Natural killer cell (primary cell): ENCODE results near the gene ATP10A. TPM values are rescaled to one million over a fixed set of nuclear protein-coding genes. Genes with fewer than 3 reads are reported as not detected.

Source experiments
- ATAC-seq, 3 donors: fragments of 150-1000 bp in 2 of 3; fragments of 200-7000 bp in 1 of 3; cut with Tn5 transposase; 1 replicate in 1 of 3; 2 replicates in 2 of 3; pipeline ENCODE4 v1.10.0; 2021; ENCODE audit warnings: mild to moderate bottlenecking in 2 of 3, moderate library complexity in 2 of 3
- DNase-seq, 2 donors: peaks; one replicate each; pipeline versions ENCODE4 v3.0.0 to v3.0.0-alpha.2; 2013 to 2021; ENCODE audit warnings: mixed read lengths in 1 of 2
- H3K27ac ChIP-seq: one replicate; pipeline ENCODE4 v1.5.1; 2013; ENCODE audit warnings: mild to moderate bottlenecking, low read length
- H3K27me3 ChIP-seq: one replicate; pipeline ENCODE4 v1.6.1; 2013; ENCODE audit warnings: low read length; ENCODE audit not compliant: control insufficient read depth, insufficient read depth
- H3K36me3 ChIP-seq: one replicate; pipeline ENCODE4 v1.6.1; 2013; ENCODE audit warnings: low read length; ENCODE audit not compliant: control insufficient read depth, insufficient read depth
- H3K4me1 ChIP-seq: one replicate; pipeline ENCODE4 v1.6.1; 2013; ENCODE audit warnings: low read length; ENCODE audit not compliant: control insufficient read depth, insufficient read depth
- H3K4me3 ChIP-seq: one replicate; pipeline ENCODE4 v1.5.1; 2013; ENCODE audit warnings: low read length
- H3K9me3 ChIP-seq: one replicate; pipeline ENCODE4 v1.6.1; 2013; ENCODE audit warnings: low read length; ENCODE audit not compliant: control insufficient read depth, insufficient read depth
- H3K27ac Mint-ChIP-seq, 2 donors: one replicate each; pipeline ENCODE4 v1.8.0; 2022; ENCODE audit warnings: mild to moderate bottlenecking in 2 of 2, mixed read lengths in 2 of 2, moderate library complexity in 1 of 2
- H3K27me3 Mint-ChIP-seq, 2 donors: one replicate each; pipeline ENCODE4 v1.8.0; 2022; ENCODE audit warnings: low read depth in 2 of 2, mixed read lengths in 2 of 2
- H3K36me3 Mint-ChIP-seq: one replicate; pipeline ENCODE4 v1.8.0; 2022; ENCODE audit warnings: mixed read lengths
- H3K4me1 Mint-ChIP-seq, 2 donors: one replicate each; pipeline ENCODE4 v1.8.0; 2022; ENCODE audit warnings: mixed read lengths in 2 of 2
- H3K4me3 Mint-ChIP-seq: one replicate; pipeline ENCODE4 v1.8.0; 2022; ENCODE audit warnings: mild to moderate bottlenecking, moderate library complexity, mixed read lengths
- H3K9me3 Mint-ChIP-seq, 2 donors: one replicate each; pipeline ENCODE4 v1.8.0; 2022; ENCODE audit warnings: mixed read lengths in 2 of 2
- CTCF ChIP-seq: fragments of 200-600 bp; IDR thresholded peaks from one replicate; pipeline ENCODE4 v1.8.0; 2022; ENCODE audit warnings: antibody characterized with exemption
- WGBS: methylation state at CpG from one replicate; pipeline ENCODE4 v1.1.7; 2013; ENCODE audit warnings: missing lambda C conversion rate; ENCODE audit not compliant: insufficient coverage; 5-methylcytosine and 5-hydroxymethylcytosine counted together
- intact Hi-C: fragments of 100-400 bp; cut with micrococcal nuclease; formaldehyde crosslinking; loops from one replicate; pipeline ENCODE4 v1.14.2; 2022
- total RNA-seq, 4 donors: library from RNA; stranded (reverse); fragments of 120-200 nt in 1 of 4; gene quantifications; one replicate each; pipeline versions ENCODE4 v1.2.3 to v1.2.4, GENCODE V29; 2013 to 2022

Gene ATP10A
- total RNA-seq, 3 donors from 2014 or later (not counting 1 experiment from before 2014, with no cell fraction given) = 50.1 to 67.0 (median 51.2) TPM

GRCh38 chr15:25849157-25849921, 13.8 kb downstream of the ATP10A start:
- Mint-ChIP-seq H3K27me3 (no peaks in the 10 kb centered on the region), H3K4me3 (peak overlapping the region; percentile 97), H3K27ac (peak overlapping the region; percentile 93 to 96), H3K9me3 (no peaks in the 10 kb centered on the region), H3K36me3 (no peaks in the 10 kb centered on the region), H3K4me1 (peaks cover 81 to 83% of the 10 kb centered on the region in 2 donors)
- Histone ChIP-seq H3K27ac (peak overlapping the region; percentile 94), H3K4me3 (no peak overlapping the region), H3K36me3 (no peaks in the 10 kb centered on the region), H3K27me3 (no peaks in the 10 kb centered on the region), H3K9me3 (no peaks in the 10 kb centered on the region), H3K4me1 (peaks cover 65% of the 10 kb centered on the region)
- no peak for ATAC-seq
- peak in 1 of 2 donors; percentile 46 for DNase-seq
- 76% methylated on average over 11 of the region's 11 CpGs for WGBS
- no peak for TF ChIP-seq CTCF
- intact Hi-C loops = loop anchor here (5.0 kb wide), 1 partner anchor 37 kb away; no protein-coding TSS in a partner anchor

- no peaks in the 10 kb centered on the region for H3K36me3 ChIP-seq
- peak overlapping the region; percentile 93 to 96 for H3K27ac Mint-ChIP-seq
- H3K27me3 ChIP-seq = no peaks in the 10 kb centered on the region
- TF ChIP-seq CTCF = no peak
- peak overlapping the region; percentile 97 for H3K4me3 Mint-ChIP-seq
- intact Hi-C loops = loop anchor here (5.0 kb wide), 1 partner anchor 36 kb away; no protein-coding TSS in a partner anchor
- H3K27ac ChIP-seq = no peak overlapping the region
- no peaks in the 10 kb centered on the region for H3K9me3 ChIP-seq
- no peaks in the 10 kb centered on the region for H3K9me3 Mint-ChIP-seq
- no peak for ATAC-seq
- no peak for DNase-seq
- H3K4me1 ChIP-seq = peaks cover 71% of the 10 kb centered on the region
- H3K4me3 ChIP-seq = no peak overlapping the region
- no peaks in the 10 kb centered on the region for H3K36me3 Mint-ChIP-seq
- 92% methylated on average over 5 of the region's 5 CpGs for WGBS
- H3K27me3 Mint-ChIP-seq = no peaks in the 10 kb centered on the region
- peaks cover 83 to 86% of the 10 kb centered on the region in 2 donors for H3K4me1 Mint-ChIP-seq
These were observed 14.4 kb downstream of the ATP10A start for GRCh38 chr15:25848784-25849156.

- intact Hi-C loops = loop anchor here (5.0 kb wide), 1 partner anchor 36 kb away; no protein-coding TSS in a partner anchor
- H3K27me3 Mint-ChIP-seq = no peaks in the 10 kb centered on the region
- H3K27ac ChIP-seq = no peak overlapping the region
- peaks cover 69% of the 10 kb centered on the region for H3K4me1 ChIP-seq
- H3K27me3 ChIP-seq = no peaks in the 10 kb centered on the region
- H3K4me3 Mint-ChIP-seq = no peak overlapping the region
- no peak for TF ChIP-seq CTCF
- no peaks in the 10 kb centered on the region for H3K36me3 Mint-ChIP-seq
- DNase-seq (no peak), ATAC-seq (no peak)
- no peaks in the 10 kb centered on the region for H3K9me3 Mint-ChIP-seq
- no peaks in the 10 kb centered on the region for H3K9me3 ChIP-seq
- H3K4me1 Mint-ChIP-seq = peaks cover 85 to 87% of the 10 kb centered on the region in 2 donors
- WGBS = 97% methylated on average over 8 of the region's 8 CpGs
- H3K4me3 ChIP-seq = no peak overlapping the region
- H3K36me3 ChIP-seq = no peaks in the 10 kb centered on the region
- peak overlapping the region; percentile 93 to 96 for H3K27ac Mint-ChIP-seq
These were observed 14.8 kb downstream of the ATP10A start for GRCh38 chr15:25848325-25848724.
